HepG2 (cell line): ENCODE data around the gene CRLF2.

Source experiments
- ASH2L ChIP-seq: fragments of 300-600, 200-600 bp; sonication (generic); IDR thresholded peaks from 2 replicates; pipeline ENCODE4 v1.7.0; 2017; ENCODE audit warnings: low read depth, mild to moderate bottlenecking, moderate library complexity, mixed read lengths, low read length; ENCODE audit not compliant: insufficient read length
- EHMT2 ChIP-seq: fragments of 200-600 bp; sonication (generic); IDR thresholded peaks from 2 replicates; pipeline ENCODE4 v1.7.0; 2017; ENCODE audit warnings: antibody characterized with exemption, low read depth, low read length, borderline replicate concordance
- PHF8 ChIP-seq: sonication (generic); formaldehyde crosslinking; IDR thresholded peaks from 2 replicates; pipeline ENCODE4 v1.5.0; 2020; ENCODE audit warnings: missing genetic modification reagents
- RFX5 ChIP-seq: IDR thresholded peaks from 2 replicates; pipeline ENCODE4 v1.6.1; 2011; ENCODE audit warnings: low read depth, low read length, improper control_type of control experiment
- ZNF484 ChIP-seq: sonication (generic); formaldehyde crosslinking; IDR thresholded peaks from 2 replicates; pipeline ENCODE4 v1.5.1; 2020; ENCODE audit warnings: mild to moderate bottlenecking, low read depth, missing genetic modification reagents, borderline replicate concordance
- ZNF781 ChIP-seq: sonication (generic); formaldehyde crosslinking; IDR thresholded peaks from 2 replicates; pipeline ENCODE4 v1.5.1; 2020; ENCODE audit warnings: borderline replicate concordance, mild to moderate bottlenecking, missing genetic modification reagents; ENCODE audit errors: not compliant biosample characterization
- TF ChIP-seq, protein P1 (sequence below): sonication (generic); formaldehyde crosslinking; IDR thresholded peaks from 2 replicates; pipeline ENCODE4 v1.5.0; 2020; ENCODE audit warnings: mild to moderate bottlenecking, missing genetic modification reagents, moderate library complexity
- TF ChIP-seq, protein P2 (sequence below): sonication (generic); formaldehyde crosslinking; IDR thresholded peaks from 2 replicates; pipeline ENCODE4 v1.4.0; 2020; ENCODE audit warnings: missing genetic modification reagents, borderline replicate concordance

DNA sequence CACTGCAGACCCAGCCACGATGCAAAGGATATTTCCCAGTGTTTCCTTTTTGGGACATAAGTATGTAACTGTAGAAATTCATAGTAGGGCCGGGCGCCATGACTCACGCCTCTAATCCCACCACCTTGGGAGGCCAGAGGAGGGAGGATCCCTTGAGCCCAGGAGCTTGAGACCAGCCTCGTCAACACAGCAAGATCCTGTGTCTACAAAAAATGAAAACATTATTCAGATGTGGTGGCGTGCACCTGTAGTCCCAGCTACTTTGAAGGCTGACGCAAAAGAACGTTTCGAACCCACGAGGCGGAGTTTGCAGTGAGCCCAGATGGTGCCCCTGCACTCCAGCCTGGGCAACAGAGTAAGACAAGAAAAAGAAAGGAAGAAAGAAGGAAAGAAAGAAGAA is 49.2 kb downstream of the CRLF2 start:
- no peak for TF ChIP-seq RFX5
- no peak for TF ChIP-seq EHMT2
- TF ChIP-seq ASH2L: no peak
- TF ChIP-seq ZNF484 (CRISPR knock-in tag): no peak
- TF ChIP-seq, protein P1, sequence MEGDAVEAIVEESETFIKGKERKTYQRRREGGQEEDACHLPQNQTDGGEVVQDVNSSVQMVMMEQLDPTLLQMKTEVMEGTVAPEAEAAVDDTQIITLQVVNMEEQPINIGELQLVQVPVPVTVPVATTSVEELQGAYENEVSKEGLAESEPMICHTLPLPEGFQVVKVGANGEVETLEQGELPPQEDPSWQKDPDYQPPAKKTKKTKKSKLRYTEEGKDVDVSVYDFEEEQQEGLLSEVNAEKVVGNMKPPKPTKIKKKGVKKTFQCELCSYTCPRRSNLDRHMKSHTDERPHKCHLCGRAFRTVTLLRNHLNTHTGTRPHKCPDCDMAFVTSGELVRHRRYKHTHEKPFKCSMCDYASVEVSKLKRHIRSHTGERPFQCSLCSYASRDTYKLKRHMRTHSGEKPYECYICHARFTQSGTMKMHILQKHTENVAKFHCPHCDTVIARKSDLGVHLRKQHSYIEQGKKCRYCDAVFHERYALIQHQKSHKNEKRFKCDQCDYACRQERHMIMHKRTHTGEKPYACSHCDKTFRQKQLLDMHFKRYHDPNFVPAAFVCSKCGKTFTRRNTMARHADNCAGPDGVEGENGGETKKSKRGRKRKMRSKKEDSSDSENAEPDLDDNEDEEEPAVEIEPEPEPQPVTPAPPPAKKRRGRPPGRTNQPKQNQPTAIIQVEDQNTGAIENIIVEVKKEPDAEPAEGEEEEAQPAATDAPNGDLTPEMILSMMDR (CRISPR knock-in tag): no peak
- TF ChIP-seq ZNF781: no peak
- TF ChIP-seq, protein P2, sequence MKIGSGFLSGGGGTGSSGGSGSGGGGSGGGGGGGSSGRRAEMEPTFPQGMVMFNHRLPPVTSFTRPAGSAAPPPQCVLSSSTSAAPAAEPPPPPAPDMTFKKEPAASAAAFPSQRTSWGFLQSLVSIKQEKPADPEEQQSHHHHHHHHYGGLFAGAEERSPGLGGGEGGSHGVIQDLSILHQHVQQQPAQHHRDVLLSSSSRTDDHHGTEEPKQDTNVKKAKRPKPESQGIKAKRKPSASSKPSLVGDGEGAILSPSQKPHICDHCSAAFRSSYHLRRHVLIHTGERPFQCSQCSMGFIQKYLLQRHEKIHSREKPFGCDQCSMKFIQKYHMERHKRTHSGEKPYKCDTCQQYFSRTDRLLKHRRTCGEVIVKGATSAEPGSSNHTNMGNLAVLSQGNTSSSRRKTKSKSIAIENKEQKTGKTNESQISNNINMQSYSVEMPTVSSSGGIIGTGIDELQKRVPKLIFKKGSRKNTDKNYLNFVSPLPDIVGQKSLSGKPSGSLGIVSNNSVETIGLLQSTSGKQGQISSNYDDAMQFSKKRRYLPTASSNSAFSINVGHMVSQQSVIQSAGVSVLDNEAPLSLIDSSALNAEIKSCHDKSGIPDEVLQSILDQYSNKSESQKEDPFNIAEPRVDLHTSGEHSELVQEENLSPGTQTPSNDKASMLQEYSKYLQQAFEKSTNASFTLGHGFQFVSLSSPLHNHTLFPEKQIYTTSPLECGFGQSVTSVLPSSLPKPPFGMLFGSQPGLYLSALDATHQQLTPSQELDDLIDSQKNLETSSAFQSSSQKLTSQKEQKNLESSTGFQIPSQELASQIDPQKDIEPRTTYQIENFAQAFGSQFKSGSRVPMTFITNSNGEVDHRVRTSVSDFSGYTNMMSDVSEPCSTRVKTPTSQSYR (CRISPR knock-in tag): no peak
- TF ChIP-seq PHF8 (CRISPR knock-in tag): no peak
